HCT116 (cell line): ENCODE measurements around the gene SYMPK. TPM values are rescaled to one million over a fixed set of nuclear protein-coding genes. Genes with fewer than 3 reads are reported as not detected.
A peak's percentile ranks its signal among the peaks of the same experiment; 100 is the strongest.

Experiments used
- ATAC-seq: fragments of 200-7000 bp; cut with Tn5 transposase; 2 replicates; pipeline ENCODE4 v1.9.1; 2020; ENCODE audit warnings: mild to moderate bottlenecking, moderate library complexity
- BruUV-seq: library from RNA; stranded (reverse); fragments of 400-500 nt; replicated peaks from 2 replicates; lab custom pipeline; 2021; lab: Mats Ljungman, UMichigan
- CTCF ChIA-PET: fragments of 300-600 bp; sonication (Branson Sonifier 250); formaldehyde crosslinking; loops from one replicate; lab custom pipeline; 2021; ENCODE audit warnings: antibody characterized with exemption; lab: Charles Lee
- POLR2A ChIA-PET: fragments of 300-600, 350-600 bp; sonication (Branson Sonifier 250); formaldehyde crosslinking; loops from one replicate; lab custom pipeline; 2021; ENCODE audit warnings: antibody characterized with exemption; lab: Charles Lee
- RAD21 ChIA-PET, 2 experiments: fragments of 300-600 bp; sonication (Branson Sonifier 250); formaldehyde crosslinking; loops; one replicate each; lab custom pipeline; 2023; ENCODE audit warnings: low total read pairs in 2 of 2; ENCODE audit not compliant: uncharacterized antibody in 2 of 2, unreplicated experiment in 2 of 2, low non-redundant PET in 1 of 2; lab: Charles Lee
- DNase-seq: peaks from one replicate; pipeline ENCODE4 v3.0.0-alpha.2; 2010; ENCODE audit warnings: low read depth, low spot score
- H2AFZ ChIP-seq: fragments of 200-600 bp; shearing (Covaris generic), sonication (generic); 2 replicates; pipeline ENCODE4 v1.6.1; 2017; ENCODE audit warnings: low read depth, mixed run types, mixed read lengths, antibody characterized with exemption, low read length; ENCODE audit not compliant: poor library complexity, severe bottlenecking
- H3K27ac ChIP-seq: 2 replicates; pipeline ENCODE4 v1.5.1; 2012; ENCODE audit warnings: low read depth, low read length
- H3K27me3 ChIP-seq: fragments of 200-600 bp; sonication (generic); 2 replicates; pipeline ENCODE4 v1.6.1; 2016; ENCODE audit warnings: mixed run types, low read length, mixed read lengths; ENCODE audit not compliant: insufficient read depth
- H3K36me3 ChIP-seq, 2 experiments: fragments of 200-500 bp in 1 of 2; fragments of 200-600 bp in 1 of 2; sonication (Bioruptor generic) in 1 of 2; sonication (generic) in 1 of 2; 2 replicates each; pipeline versions ENCODE4 v1.5.1 to v1.6.1; 2014 to 2016; ENCODE audit warnings: low read length in 2 of 2, inconsistent platforms in 1 of 2, mixed read lengths in 1 of 2, mixed run types in 1 of 2; ENCODE audit not compliant: insufficient read depth in 2 of 2, control insufficient read depth in 1 of 2
- H3K4me1 ChIP-seq, 2 experiments: fragments of 200-600 bp in 1 of 2; sonication (generic) in 1 of 2; 2 replicates each; pipeline versions ENCODE4 v1.5.1 to v1.6.1; 2012 to 2017; ENCODE audit warnings: low read length in 2 of 2, inconsistent platforms in 1 of 2, mild to moderate bottlenecking in 1 of 2, mixed read lengths in 1 of 2, mixed run types in 1 of 2, moderate library complexity in 1 of 2; ENCODE audit not compliant: insufficient read depth in 2 of 2, control insufficient read depth in 1 of 2
- H3K4me2 ChIP-seq: fragments of 200-600 bp; sonication (generic); 2 replicates; pipeline ENCODE4 v1.6.1; 2017; ENCODE audit warnings: mixed run types, low read length, mixed read lengths
- H3K4me3 ChIP-seq, 2 experiments: fragments of 200-600 bp in 1 of 2; sonication (generic) in 1 of 2; replicated peaks in 1 of 2; 2 replicates each; pipeline ENCODE4 v1.5.1; 2011 to 2016; ENCODE audit warnings: low read length in 2 of 2, control low read depth in 1 of 2, low read depth in 1 of 2, mild to moderate bottlenecking in 1 of 2, mixed read lengths in 1 of 2, mixed run types in 1 of 2
- H3K79me2 ChIP-seq: fragments of 200-600 bp; sonication (generic); 2 replicates; pipeline ENCODE4 v1.6.1; 2017; ENCODE audit warnings: mild to moderate bottlenecking, mixed run types, low read length, moderate library complexity, mixed read lengths; ENCODE audit not compliant: insufficient read depth
- H3K9ac ChIP-seq: fragments of 200-600 bp; sonication (generic); 2 replicates; pipeline ENCODE4 v1.6.1; 2016; ENCODE audit warnings: low read length, mixed read lengths
- H3K9me2 ChIP-seq: fragments of 200-600 bp; sonication (generic), shearing (Covaris generic); 2 replicates; pipeline ENCODE4 v1.6.1; 2017; ENCODE audit warnings: mixed run types, mild to moderate bottlenecking, moderate library complexity; ENCODE audit not compliant: insufficient read depth
- H3K9me3 ChIP-seq, 2 experiments: fragments of 200-500 bp in 1 of 2; fragments of 200-600 bp in 1 of 2; sonication (Bioruptor generic) in 1 of 2; sonication (generic) in 1 of 2; 2 replicates each; pipeline ENCODE4 v1.6.1; 2014 to 2017; ENCODE audit warnings: low read length in 2 of 2, mixed read lengths in 2 of 2, inconsistent platforms in 1 of 2, low read depth in 1 of 2, mild to moderate bottlenecking in 1 of 2, mixed run types in 1 of 2, moderate library complexity in 1 of 2; ENCODE audit not compliant: control insufficient read depth in 1 of 2, insufficient read depth in 1 of 2
- H4K20me1 ChIP-seq: fragments of 200-600 bp; sonication (generic), shearing (Covaris generic); 2 replicates; pipeline ENCODE4 v1.6.1; 2017; ENCODE audit warnings: mixed run types, mild to moderate bottlenecking, moderate library complexity; ENCODE audit not compliant: insufficient read depth
- CBX3 ChIP-seq: IDR thresholded peaks from 2 replicates; pipeline ENCODE4 v1.6.1; 2012; ENCODE audit warnings: low read depth
- CEBPB ChIP-seq: IDR thresholded peaks from 2 replicates; pipeline ENCODE4 v1.6.1; 2012; ENCODE audit warnings: low read depth
- ELF1 ChIP-seq: IDR thresholded peaks from 2 replicates; pipeline ENCODE4 v1.6.1; 2012; ENCODE audit warnings: low read depth, borderline replicate concordance
- EZH2 ChIP-seq: fragments of 200-600 bp; sonication (generic); IDR thresholded peaks from 2 replicates; pipeline ENCODE4 v1.6.1; 2017; ENCODE audit warnings: antibody characterized with exemption, mixed run types
- RAD21 ChIP-seq: IDR thresholded peaks from 2 replicates; pipeline ENCODE4 v1.6.1; 2012; ENCODE audit warnings: low read depth, mild to moderate bottlenecking
- ZFX ChIP-seq: fragments of 450-650 bp; IDR thresholded peaks from 2 replicates; pipeline ENCODE4 v1.6.1; 2017
- intact Hi-C: fragments of 100-400 bp; cut with micrococcal nuclease; formaldehyde crosslinking; loops from 2 replicates; pipeline ENCODE4 v1.10.0; 2022
- total RNA-seq: library from RNA; stranded (reverse); gene quantifications from one replicate; pipeline ENCODE4 v1.2.1, GENCODE V29; 2021; ENCODE audit not compliant: unreplicated experiment
- TF ChIP-seq, protein P1 (sequence below): IDR thresholded peaks from 2 replicates; pipeline ENCODE4 v1.6.1; 2011; ENCODE audit warnings: mild to moderate bottlenecking, low read length, moderate library complexity; ENCODE audit not compliant: insufficient replicate concordance; ENCODE audit errors: extremely low read depth
- TF ChIP-seq, protein P2 (sequence below): IDR thresholded peaks from 2 replicates; pipeline ENCODE4 v1.6.1; 2012; ENCODE audit warnings: low read depth

The SYMPK gene
- total RNA-seq, 1 experiment from 2014 or later: 117 TPM

DNA sequence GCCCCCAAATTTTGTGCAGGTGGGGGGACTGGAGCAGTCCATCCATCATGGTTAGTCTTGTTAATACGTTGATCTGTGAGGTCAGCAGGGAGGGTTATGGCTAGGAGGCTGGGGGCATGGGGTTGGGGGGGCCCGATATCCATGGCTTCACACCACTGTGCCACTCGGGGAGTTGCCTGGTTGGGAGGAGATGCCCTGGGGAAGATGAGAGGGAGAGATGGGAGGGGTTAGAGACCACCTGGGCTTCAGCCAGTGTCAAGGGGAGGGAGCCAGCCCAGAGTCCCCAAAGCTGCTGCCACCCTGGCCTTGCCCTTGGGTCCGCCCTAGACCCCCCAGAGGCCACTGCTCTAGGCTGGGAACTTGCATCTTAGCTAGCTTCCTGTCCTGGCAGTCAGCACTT, 78.9 kb downstream of the SYMPK start:
- Histone ChIP-seq H3K9ac (no peak overlapping the region), H3K27ac (peak overlapping the region; percentile 91; the same call in 1 of the 2 replicates), H3K9me2 (no peaks in the 10 kb centered on the region), H3K4me3 (no peak overlapping the region), H3K9me3 (no peaks in the 10 kb centered on the region), H2AFZ (no peak overlapping the region), H4K20me1 (no peaks in the 10 kb centered on the region), H3K27me3 (no peaks in the 10 kb centered on the region), H3K4me2 (peak overlapping the region; percentile 84; the same call in 1 of the 2 replicates), H3K36me3 (peaks cover 5 to 8% of the 10 kb centered on the region in 2 experiments; a peak in 3 of 4 replicates), H3K4me1 (peaks cover 38 to 51% of the 10 kb centered on the region in 2 experiments), H3K79me2 (no peaks in the 10 kb centered on the region; the same call in 1 of the 2 replicates)
- ATAC-seq (no peak), DNase-seq (no peak)
- ChIA-PET RAD21 (no interaction called here), CTCF (no interaction called here), POLR2A (no interaction called here)
- BruUV-seq: no TSS peak
- intact Hi-C loops: no loop called here
- TF ChIP-seq ELF1 (no peak), RAD21 (no peak), CBX3 (no peak), ZFX (no peak), CEBPB (no peak), EZH2 (no peak)
- TF ChIP-seq, protein P1, sequence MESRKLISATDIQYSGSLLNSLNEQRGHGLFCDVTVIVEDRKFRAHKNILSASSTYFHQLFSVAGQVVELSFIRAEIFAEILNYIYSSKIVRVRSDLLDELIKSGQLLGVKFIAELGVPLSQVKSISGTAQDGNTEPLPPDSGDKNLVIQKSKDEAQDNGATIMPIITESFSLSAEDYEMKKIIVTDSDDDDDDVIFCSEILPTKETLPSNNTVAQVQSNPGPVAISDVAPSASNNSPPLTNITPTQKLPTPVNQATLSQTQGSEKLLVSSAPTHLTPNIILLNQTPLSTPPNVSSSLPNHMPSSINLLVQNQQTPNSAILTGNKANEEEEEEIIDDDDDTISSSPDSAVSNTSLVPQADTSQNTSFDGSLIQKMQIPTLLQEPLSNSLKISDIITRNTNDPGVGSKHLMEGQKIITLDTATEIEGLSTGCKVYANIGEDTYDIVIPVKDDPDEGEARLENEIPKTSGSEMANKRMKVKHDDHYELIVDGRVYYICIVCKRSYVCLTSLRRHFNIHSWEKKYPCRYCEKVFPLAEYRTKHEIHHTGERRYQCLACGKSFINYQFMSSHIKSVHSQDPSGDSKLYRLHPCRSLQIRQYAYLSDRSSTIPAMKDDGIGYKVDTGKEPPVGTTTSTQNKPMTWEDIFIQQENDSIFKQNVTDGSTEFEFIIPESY: no peak
- TF ChIP-seq, protein P2, sequence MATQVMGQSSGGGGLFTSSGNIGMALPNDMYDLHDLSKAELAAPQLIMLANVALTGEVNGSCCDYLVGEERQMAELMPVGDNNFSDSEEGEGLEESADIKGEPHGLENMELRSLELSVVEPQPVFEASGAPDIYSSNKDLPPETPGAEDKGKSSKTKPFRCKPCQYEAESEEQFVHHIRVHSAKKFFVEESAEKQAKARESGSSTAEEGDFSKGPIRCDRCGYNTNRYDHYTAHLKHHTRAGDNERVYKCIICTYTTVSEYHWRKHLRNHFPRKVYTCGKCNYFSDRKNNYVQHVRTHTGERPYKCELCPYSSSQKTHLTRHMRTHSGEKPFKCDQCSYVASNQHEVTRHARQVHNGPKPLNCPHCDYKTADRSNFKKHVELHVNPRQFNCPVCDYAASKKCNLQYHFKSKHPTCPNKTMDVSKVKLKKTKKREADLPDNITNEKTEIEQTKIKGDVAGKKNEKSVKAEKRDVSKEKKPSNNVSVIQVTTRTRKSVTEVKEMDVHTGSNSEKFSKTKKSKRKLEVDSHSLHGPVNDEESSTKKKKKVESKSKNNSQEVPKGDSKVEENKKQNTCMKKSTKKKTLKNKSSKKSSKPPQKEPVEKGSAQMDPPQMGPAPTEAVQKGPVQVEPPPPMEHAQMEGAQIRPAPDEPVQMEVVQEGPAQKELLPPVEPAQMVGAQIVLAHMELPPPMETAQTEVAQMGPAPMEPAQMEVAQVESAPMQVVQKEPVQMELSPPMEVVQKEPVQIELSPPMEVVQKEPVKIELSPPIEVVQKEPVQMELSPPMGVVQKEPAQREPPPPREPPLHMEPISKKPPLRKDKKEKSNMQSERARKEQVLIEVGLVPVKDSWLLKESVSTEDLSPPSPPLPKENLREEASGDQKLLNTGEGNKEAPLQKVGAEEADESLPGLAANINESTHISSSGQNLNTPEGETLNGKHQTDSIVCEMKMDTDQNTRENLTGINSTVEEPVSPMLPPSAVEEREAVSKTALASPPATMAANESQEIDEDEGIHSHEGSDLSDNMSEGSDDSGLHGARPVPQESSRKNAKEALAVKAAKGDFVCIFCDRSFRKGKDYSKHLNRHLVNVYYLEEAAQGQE: no peak
- TF ChIP-seq, all 23 proteins: peak for 0
